WTC11 (cell line): Measurements from ENCODE around the gene BICDL2. TPM values are rescaled to one million over a fixed set of nuclear protein-coding genes. Genes with fewer than 3 reads are reported as not detected.

Source experiments
- ATAC-seq: fragments of 200-7000 bp; cut with Tn5 transposase; 2 replicates; pipeline ENCODE4 v1.10.0; 2021; ENCODE audit warnings: mild to moderate bottlenecking, moderate library complexity
- CTCF ChIA-PET: fragments of 300-600 bp; sonication (Branson Sonifier 250); formaldehyde crosslinking; loops from one replicate; lab custom pipeline; 2021; ENCODE audit warnings: antibody characterized with exemption; lab: Charles Lee
- POLR2A ChIA-PET: fragments of 350-600 bp; sonication (Branson Sonifier 250); formaldehyde crosslinking; loops from one replicate; lab custom pipeline; 2021; ENCODE audit warnings: antibody characterized with exemption; lab: Charles Lee
- DNase-seq: peaks from one replicate; pipeline ENCODE4 v3.0.0; 2021; ENCODE audit warnings: low spot score
- H3K27ac Mint-ChIP-seq: 2 replicates; pipeline ENCODE4 v1.8.0; 2021; ENCODE audit warnings: mixed read lengths
- H3K27me3 Mint-ChIP-seq: 2 replicates; pipeline ENCODE4 v1.8.0; 2021; ENCODE audit warnings: low read depth, mild to moderate bottlenecking, moderate library complexity, mixed read lengths
- H3K36me3 Mint-ChIP-seq: 2 replicates; pipeline ENCODE4 v1.8.0; 2021; ENCODE audit warnings: mixed read lengths
- H3K4me1 Mint-ChIP-seq: 2 replicates; pipeline ENCODE4 v1.8.0; 2022; ENCODE audit warnings: mixed read lengths
- H3K4me3 Mint-ChIP-seq: 2 replicates; pipeline ENCODE4 v1.8.0; 2021; ENCODE audit warnings: mild to moderate bottlenecking, moderate library complexity, mixed read lengths
- H3K9me3 Mint-ChIP-seq: 2 replicates; pipeline ENCODE4 v1.8.0; 2021; ENCODE audit warnings: mixed read lengths
- ATF3 ChIP-seq: sonication (generic); formaldehyde crosslinking; conservative IDR thresholded peaks from 2 replicates; pipeline ENCODE4 v1.8.1; 2022; ENCODE audit warnings: mild to moderate bottlenecking, missing genetic modification reagents
- CTCF ChIP-seq: fragments of 200-600 bp; IDR thresholded peaks from 2 replicates; pipeline ENCODE4 v1.8.0; 2022; ENCODE audit warnings: antibody characterized with exemption
- IRF2 ChIP-seq: sonication (generic); formaldehyde crosslinking; IDR thresholded peaks from 2 replicates; pipeline ENCODE4 v1.8.0; 2022; ENCODE audit warnings: low read depth, missing genetic modification reagents, borderline replicate concordance
- KAT7 ChIP-seq: sonication (generic); formaldehyde crosslinking; IDR thresholded peaks from 2 replicates; pipeline ENCODE4 v1.8.1; 2023; ENCODE audit warnings: missing genetic modification reagents, mild to moderate bottlenecking, borderline replicate concordance
- MAX ChIP-seq: sonication (generic); formaldehyde crosslinking; IDR thresholded peaks from 2 replicates; pipeline ENCODE4 v1.8.0; 2022; ENCODE audit warnings: mild to moderate bottlenecking, missing genetic modification reagents
- MYBL2 ChIP-seq: sonication (generic); formaldehyde crosslinking; IDR thresholded peaks from 2 replicates; pipeline ENCODE4 v1.8.1; 2023; ENCODE audit warnings: mild to moderate bottlenecking, moderate library complexity, missing genetic modification reagents
- NR2C2 ChIP-seq: sonication (generic); formaldehyde crosslinking; IDR thresholded peaks from 2 replicates; pipeline ENCODE4 v1.8.0; 2022; ENCODE audit warnings: mild to moderate bottlenecking, missing genetic modification reagents
- SOX15 ChIP-seq: fragments of 250-450 bp; sonication (Bioruptor Pico); IDR thresholded peaks from 2 replicates; pipeline ENCODE4 v1.9.0; 2021; ENCODE audit warnings: mild to moderate bottlenecking
- USF1 ChIP-seq: sonication (generic); formaldehyde crosslinking; IDR thresholded peaks from 2 replicates; pipeline ENCODE4 v1.8.0; 2022; ENCODE audit warnings: mild to moderate bottlenecking, missing genetic modification reagents
- ZMAT4 ChIP-seq: fragments of 250-450 bp; sonication (Bioruptor Pico); IDR thresholded peaks from 2 replicates; pipeline ENCODE4 v1.9.0; 2021; ENCODE audit warnings: mild to moderate bottlenecking
- ZNF232 ChIP-seq: sonication (generic); formaldehyde crosslinking; IDR thresholded peaks from 2 replicates; pipeline ENCODE4 v1.8.0; 2022; ENCODE audit warnings: mild to moderate bottlenecking, missing genetic modification reagents
- ZSCAN18 ChIP-seq: fragments of 250-450 bp; sonication (Bioruptor Pico); IDR thresholded peaks from 2 replicates; pipeline ENCODE4 v2.1.2; 2022; ENCODE audit warnings: mild to moderate bottlenecking, moderate library complexity
- total RNA-seq: library from RNA; stranded (reverse); gene quantifications from 3 replicates; pipeline ENCODE4 v1.2.3, GENCODE V29; 2021
- TF ChIP-seq, protein P1 (sequence below): sonication (generic); formaldehyde crosslinking; IDR thresholded peaks from 2 replicates; pipeline ENCODE4 v1.8.0; 2023; ENCODE audit warnings: missing genetic modification reagents, mild to moderate bottlenecking, borderline replicate concordance
- TF ChIP-seq, protein P2 (sequence below): fragments of 250-450 bp; sonication (Bioruptor Pico); IDR thresholded peaks from 2 replicates; pipeline ENCODE4 v1.9.0; 2021; ENCODE audit warnings: mild to moderate bottlenecking
- TF ChIP-seq, protein P3 (sequence below): sonication (generic); formaldehyde crosslinking; IDR thresholded peaks from 2 replicates; pipeline ENCODE4 v1.8.1; 2023; ENCODE audit warnings: mild to moderate bottlenecking, missing genetic modification reagents

The BICDL2 gene
- total RNA-seq, 1 experiment from 2014 or later: 28.2 TPM

DNA sequence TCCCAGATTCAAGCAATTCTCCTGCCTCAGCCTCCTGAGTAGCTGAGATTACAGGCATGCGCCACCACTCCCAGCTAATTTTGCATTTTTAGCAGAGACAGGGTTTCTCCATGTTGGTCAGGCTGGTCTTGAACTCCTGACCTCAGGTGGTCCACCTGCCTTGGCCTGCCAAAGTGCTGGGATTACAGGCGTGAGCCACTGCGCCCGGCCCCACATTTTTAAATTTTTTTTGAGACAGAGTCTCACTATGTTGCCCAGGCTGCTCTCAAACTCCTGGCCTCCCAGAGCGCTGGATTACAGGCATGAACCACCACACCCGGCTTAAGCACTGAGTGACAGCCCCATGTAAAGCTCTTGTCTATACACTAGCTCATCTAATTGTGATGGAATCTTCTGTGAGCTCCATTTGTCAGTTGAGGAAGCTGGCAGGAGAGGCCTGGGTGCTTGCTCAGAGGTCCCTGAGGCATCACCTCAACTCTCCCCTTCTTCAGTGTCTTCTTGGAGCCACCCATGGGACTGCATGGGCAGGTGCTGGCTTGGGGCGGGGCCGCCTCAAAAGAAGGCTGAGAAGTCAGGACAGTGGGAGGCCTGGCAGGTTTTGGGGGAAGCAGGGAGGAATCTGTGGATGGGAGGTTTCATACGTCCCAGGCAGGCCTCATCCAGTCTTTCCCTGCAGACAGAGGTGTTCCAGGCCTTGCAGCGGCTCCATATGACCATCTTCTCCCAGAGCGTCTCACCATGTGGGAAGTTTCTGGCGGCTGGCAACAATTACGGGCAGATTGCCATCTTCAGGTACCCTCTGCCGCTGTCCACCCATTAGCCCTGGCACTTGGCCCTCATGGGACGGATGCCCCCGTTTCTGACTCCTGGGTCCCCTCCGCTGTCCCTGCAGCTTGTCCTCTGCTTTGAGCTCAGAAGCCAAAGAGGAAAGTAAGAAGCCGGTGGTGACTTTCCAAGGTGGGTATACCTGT is 11.4 kb downstream of the BICDL2 start:
- H3K27ac Mint-ChIP-seq: no peak overlapping the region
- H3K4me1 Mint-ChIP-seq: peaks cover 35% of the 10 kb centered on the region
- H3K36me3 Mint-ChIP-seq: peaks cover 23% of the 10 kb centered on the region
- POLR2A ChIA-PET: interaction anchor here (0.6 to 17.1 kb wide), 3 partner anchors 19 to 73 kb away, joined by 4 to 502 read pairs (median 5); partner anchors contain the start of gene CLDN9
- CTCF ChIA-PET: interaction anchor here (0.6 to 8.6 kb wide), 4 partner anchors 18 to 124 kb away, joined by 3 to 360 read pairs (median 8); partner anchors contain the start of gene CLDN9
- TF ChIP-seq, protein P1, sequence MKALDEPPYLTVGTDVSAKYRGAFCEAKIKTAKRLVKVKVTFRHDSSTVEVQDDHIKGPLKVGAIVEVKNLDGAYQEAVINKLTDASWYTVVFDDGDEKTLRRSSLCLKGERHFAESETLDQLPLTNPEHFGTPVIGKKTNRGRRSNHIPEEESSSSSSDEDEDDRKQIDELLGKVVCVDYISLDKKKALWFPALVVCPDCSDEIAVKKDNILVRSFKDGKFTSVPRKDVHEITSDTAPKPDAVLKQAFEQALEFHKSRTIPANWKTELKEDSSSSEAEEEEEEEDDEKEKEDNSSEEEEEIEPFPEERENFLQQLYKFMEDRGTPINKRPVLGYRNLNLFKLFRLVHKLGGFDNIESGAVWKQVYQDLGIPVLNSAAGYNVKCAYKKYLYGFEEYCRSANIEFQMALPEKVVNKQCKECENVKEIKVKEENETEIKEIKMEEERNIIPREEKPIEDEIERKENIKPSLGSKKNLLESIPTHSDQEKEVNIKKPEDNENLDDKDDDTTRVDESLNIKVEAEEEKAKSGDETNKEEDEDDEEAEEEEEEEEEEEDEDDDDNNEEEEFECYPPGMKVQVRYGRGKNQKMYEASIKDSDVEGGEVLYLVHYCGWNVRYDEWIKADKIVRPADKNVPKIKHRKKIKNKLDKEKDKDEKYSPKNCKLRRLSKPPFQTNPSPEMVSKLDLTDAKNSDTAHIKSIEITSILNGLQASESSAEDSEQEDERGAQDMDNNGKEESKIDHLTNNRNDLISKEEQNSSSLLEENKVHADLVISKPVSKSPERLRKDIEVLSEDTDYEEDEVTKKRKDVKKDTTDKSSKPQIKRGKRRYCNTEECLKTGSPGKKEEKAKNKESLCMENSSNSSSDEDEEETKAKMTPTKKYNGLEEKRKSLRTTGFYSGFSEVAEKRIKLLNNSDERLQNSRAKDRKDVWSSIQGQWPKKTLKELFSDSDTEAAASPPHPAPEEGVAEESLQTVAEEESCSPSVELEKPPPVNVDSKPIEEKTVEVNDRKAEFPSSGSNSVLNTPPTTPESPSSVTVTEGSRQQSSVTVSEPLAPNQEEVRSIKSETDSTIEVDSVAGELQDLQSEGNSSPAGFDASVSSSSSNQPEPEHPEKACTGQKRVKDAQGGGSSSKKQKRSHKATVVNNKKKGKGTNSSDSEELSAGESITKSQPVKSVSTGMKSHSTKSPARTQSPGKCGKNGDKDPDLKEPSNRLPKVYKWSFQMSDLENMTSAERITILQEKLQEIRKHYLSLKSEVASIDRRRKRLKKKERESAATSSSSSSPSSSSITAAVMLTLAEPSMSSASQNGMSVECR (CRISPR knock-in tag): no peak
- TF ChIP-seq USF1 (CRISPR knock-in tag) (0 out of 2 replicates have a peak, but pooled peaks have one; percentile 19), ZNF232 (CRISPR knock-in tag) (no peak)
- peak overlapping the region; percentile 86 for H3K4me3 Mint-ChIP-seq
- no peaks in the 10 kb centered on the region for H3K27me3 Mint-ChIP-seq
- no peak for DNase-seq
- H3K9me3 Mint-ChIP-seq: no peaks in the 10 kb centered on the region
- ATAC-seq: no peak

- DNase-seq: peak; percentile 98
- no peaks in the 10 kb centered on the region for H3K9me3 Mint-ChIP-seq
- H3K4me3 Mint-ChIP-seq: peak within 1 kb of the TSS; percentile 86
- H3K27me3 Mint-ChIP-seq: peaks cover 2% of the 10 kb centered on the region; the same call in 1 of the 2 replicates
- ATAC-seq: peak; percentile 47
- CTCF ChIA-PET: interaction anchor here (0.6 to 8.6 kb wide), 11 partner anchors 7 to 127 kb away, joined by 3 to 360 read pairs (median 6); partner anchors contain the start of genes CLDN9 and ZSCAN10
- peaks cover 19% of the 10 kb centered on the region for H3K36me3 Mint-ChIP-seq
- peaks cover 37% of the 10 kb centered on the region for H3K4me1 Mint-ChIP-seq
- H3K27ac Mint-ChIP-seq: peak within 1 kb of the TSS; percentile 99
- POLR2A ChIA-PET: interaction anchor here (0.6 to 17.1 kb wide), 6 partner anchors 10 to 76 kb away, joined by 3 to 502 read pairs (median 4); partner anchors contain the start of genes CLDN9 and ZSCAN10
- peak; percentile 47; the same call in 1 of the 2 replicates for TF ChIP-seq MYBL2
- TF ChIP-seq, protein P2, sequence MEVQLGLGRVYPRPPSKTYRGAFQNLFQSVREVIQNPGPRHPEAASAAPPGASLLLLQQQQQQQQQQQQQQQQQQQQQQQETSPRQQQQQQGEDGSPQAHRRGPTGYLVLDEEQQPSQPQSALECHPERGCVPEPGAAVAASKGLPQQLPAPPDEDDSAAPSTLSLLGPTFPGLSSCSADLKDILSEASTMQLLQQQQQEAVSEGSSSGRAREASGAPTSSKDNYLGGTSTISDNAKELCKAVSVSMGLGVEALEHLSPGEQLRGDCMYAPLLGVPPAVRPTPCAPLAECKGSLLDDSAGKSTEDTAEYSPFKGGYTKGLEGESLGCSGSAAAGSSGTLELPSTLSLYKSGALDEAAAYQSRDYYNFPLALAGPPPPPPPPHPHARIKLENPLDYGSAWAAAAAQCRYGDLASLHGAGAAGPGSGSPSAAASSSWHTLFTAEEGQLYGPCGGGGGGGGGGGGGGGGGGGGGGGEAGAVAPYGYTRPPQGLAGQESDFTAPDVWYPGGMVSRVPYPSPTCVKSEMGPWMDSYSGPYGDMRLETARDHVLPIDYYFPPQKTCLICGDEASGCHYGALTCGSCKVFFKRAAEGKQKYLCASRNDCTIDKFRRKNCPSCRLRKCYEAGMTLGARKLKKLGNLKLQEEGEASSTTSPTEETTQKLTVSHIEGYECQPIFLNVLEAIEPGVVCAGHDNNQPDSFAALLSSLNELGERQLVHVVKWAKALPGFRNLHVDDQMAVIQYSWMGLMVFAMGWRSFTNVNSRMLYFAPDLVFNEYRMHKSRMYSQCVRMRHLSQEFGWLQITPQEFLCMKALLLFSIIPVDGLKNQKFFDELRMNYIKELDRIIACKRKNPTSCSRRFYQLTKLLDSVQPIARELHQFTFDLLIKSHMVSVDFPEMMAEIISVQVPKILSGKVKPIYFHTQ: 0 out of 2 replicates have a peak, but pooled peaks have one; percentile 5
- TF ChIP-seq KAT7: no peak
- no peak for TF ChIP-seq CTCF
- peak; percentile 75 for TF ChIP-seq ZMAT4 (CRISPR knock-in tag)
- TF ChIP-seq SOX15: no peak
- no peak for TF ChIP-seq ZSCAN18 (CRISPR knock-in tag)
- no peak for TF ChIP-seq NR2C2 (CRISPR knock-in tag)
- no peak for TF ChIP-seq ATF3 (CRISPR knock-in tag)
- TF ChIP-seq, protein P3, sequence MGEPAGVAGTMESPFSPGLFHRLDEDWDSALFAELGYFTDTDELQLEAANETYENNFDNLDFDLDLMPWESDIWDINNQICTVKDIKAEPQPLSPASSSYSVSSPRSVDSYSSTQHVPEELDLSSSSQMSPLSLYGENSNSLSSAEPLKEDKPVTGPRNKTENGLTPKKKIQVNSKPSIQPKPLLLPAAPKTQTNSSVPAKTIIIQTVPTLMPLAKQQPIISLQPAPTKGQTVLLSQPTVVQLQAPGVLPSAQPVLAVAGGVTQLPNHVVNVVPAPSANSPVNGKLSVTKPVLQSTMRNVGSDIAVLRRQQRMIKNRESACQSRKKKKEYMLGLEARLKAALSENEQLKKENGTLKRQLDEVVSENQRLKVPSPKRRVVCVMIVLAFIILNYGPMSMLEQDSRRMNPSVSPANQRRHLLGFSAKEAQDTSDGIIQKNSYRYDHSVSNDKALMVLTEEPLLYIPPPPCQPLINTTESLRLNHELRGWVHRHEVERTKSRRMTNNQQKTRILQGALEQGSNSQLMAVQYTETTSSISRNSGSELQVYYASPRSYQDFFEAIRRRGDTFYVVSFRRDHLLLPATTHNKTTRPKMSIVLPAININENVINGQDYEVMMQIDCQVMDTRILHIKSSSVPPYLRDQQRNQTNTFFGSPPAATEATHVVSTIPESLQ: no peak
- no peak for TF ChIP-seq IRF2 (CRISPR knock-in tag)
- peak; percentile 87 for TF ChIP-seq MAX (CRISPR knock-in tag)
Observed at GRCh38 chr16:3023669-3024478, 12.9 kb downstream of the BICDL2 start, which contains the start of the genes HCFC1R1 and THOC6. HCFC1R1 (minus strand) TSS chr16:3023942; CDS start chr16:3023941, 1 bp downstream. THOC6 (plus strand) TSS chr16:3024035; CDS start chr16:3024327, 292 bp downstream.
